HL-60 (cell line): Measurements from ENCODE around the gene NAIF1.

Experiments used
- CTCF ChIP-seq: IDR thresholded peaks from one replicate; pipeline ENCODE4 v1.5.1; 2011; ENCODE audit warnings: low read length, control low read depth, inconsistent platforms; ENCODE audit not compliant: insufficient read depth
- GABPA ChIP-seq: IDR thresholded peaks from 2 replicates; pipeline ENCODE4 v1.6.1; 2012; ENCODE audit warnings: low read depth
- POLR2AphosphoS5 ChIP-seq: IDR thresholded peaks from 2 replicates; pipeline ENCODE4 v1.6.1; 2012; ENCODE audit warnings: low read depth
- REST ChIP-seq: IDR thresholded peaks from 2 replicates; pipeline ENCODE4 v1.6.1; 2012; ENCODE audit warnings: low read depth; ENCODE audit not compliant: insufficient replicate concordance
- SPI1 ChIP-seq: IDR thresholded peaks from 2 replicates; pipeline ENCODE4 v1.6.1; 2012; ENCODE audit warnings: low read depth, mild to moderate bottlenecking, borderline replicate concordance

GRCh38 chr9:128101690-128102089 lies 34.6 kb upstream of the NAIF1 start:
- TF ChIP-seq CTCF (no peak), POLR2AphosphoS5 (no peak), SPI1 (no peak), REST (no peak), GABPA (no peak)
